ELF-1 (cell line): ENCODE data around the gene EGR4.

Experiments used
- DNase-seq: peaks from one replicate; pipeline ENCODE4 v3.0.0-alpha.2; 2016; ENCODE audit warnings: low read depth, low spot score

Gene EGR4

DNA sequence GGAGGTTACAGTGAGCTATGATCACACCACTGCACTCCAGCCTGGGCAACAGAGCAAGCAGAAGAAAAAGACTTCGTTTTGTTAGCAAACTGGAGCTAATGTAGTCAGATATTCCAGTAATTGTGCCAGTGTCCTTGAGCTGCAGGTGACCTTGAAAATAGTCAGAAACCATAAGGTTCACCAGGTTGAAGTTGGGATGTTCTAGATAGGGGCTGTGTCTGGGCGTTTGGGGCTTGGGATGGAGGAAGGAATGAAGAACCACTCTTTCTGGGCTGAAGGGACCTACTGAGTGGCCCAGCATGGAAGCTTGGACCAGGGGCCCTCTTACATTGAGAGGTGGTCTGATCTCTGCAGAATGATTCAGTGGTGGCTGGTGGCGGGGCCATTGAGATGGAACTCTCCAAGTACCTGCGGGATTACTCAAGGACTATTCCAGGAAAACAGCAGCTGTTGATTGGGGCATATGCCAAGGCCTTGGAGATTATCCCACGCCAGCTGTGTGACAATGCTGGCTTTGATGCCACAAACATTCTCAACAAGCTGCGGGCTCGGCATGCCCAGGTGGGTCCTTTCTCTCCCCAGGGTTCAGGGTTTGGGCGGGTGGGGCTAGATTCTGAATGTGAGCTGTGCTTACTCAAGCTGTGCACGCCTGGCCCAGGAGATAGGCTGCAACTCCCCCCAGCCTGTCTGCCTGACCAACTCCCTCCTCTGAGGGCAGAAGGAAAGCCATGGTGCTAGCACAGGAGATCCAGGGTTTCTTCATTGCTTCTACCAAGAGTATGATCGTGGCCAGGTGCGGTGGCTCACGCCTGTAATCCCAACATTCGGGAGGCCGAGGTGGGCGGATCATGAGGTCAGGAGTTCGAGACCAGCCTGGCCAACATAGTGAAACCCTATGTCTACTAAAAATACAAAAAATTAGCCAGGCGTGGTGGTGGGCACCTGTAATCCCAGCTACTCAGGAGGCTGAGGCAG, 42.2 kb downstream of the EGR4 start:
- no peak for DNase-seq

DNA sequence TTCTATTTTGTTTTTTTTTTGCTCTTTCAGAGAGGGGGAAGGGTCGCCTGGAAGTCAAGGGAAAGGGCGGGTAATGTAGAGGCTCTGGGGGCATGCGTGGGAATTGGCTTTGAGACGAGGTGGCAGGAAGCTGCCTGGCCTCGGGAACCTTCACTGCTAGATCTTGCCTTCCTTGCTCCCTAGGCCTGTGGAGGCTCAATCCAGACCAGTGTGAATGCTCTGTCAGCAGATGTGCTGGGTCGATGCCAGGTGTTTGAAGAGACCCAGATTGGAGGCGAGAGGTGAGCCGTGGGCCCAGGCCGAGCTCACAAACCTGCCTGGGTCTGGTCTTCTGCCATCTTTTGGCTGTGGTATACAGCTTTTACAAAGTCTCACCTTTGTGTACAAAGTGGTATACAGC, 43.7 kb downstream of the EGR4 start:
- DNase-seq = no peak

- DNase-seq = no peak
These were observed 46.5 kb downstream of the EGR4 start for GRCh38 chr2:73246850-73247249.

DNA sequence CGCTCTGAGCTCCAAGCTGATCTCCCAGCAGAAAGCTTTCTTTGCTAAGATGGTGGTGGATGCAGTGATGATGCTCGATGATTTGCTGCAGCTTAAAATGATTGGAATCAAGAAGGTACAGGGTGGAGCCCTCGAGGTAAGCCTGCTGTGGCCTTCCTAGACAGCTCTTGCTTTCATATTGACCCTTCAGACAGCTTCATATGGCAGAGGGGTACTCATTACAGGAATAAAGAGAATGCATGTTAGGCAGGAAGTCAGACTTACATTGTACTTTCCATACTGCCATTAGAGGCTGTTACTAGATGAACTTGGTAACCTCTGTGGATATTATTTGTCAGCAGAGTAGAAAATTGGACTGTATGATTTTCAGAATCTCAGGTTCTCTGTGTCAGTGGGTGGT, 48.8 kb downstream of the EGR4 start:
- no peak for DNase-seq

GRCh38 chr2:73243884-73244570, 49.3 kb downstream of the EGR4 start:
- peak; percentile 79 for DNase-seq
